Heart right ventricle (tissue), 16 donors: ENCODE results near the gene NFATC1. TPM values are rescaled to one million over a fixed set of nuclear protein-coding genes. Genes with fewer than 3 reads are reported as not detected.
A peak's percentile ranks its signal among the peaks of the same experiment; 100 is the strongest.

Experiments
- ATAC-seq, 8 donors: fragments of 200-7000 bp; cut with Tn5 transposase; one replicate each; pipeline ENCODE4 v1.9.1; 2020; ENCODE audit warnings: mild to moderate bottlenecking in 8 of 8, moderate library complexity in 8 of 8, moderate number of reproducible peaks in 1 of 8
- DNase-seq, 2 donors: peaks; one replicate each; pipeline ENCODE4 v3.0.0-alpha.2; 2020
- H3K27ac ChIP-seq, 10 donors: fragments of 200-600 bp; sonication (generic) in 2 of 10; one replicate each; pipeline versions ENCODE4 v1.5.0 to v1.8.0; 2020 to 2022; ENCODE audit warnings: mild to moderate bottlenecking in 3 of 10
- H3K27me3 ChIP-seq, 7 donors: fragments of 200-600 bp; one replicate each; pipeline ENCODE4 v1.8.0; 2021 to 2022; ENCODE audit warnings: mild to moderate bottlenecking in 2 of 7
- H3K36me3 ChIP-seq, 9 donors: fragments of 200-600 bp; sonication (generic) in 1 of 9; one replicate each; pipeline versions ENCODE4 v1.5.0 to v1.8.0; 2020 to 2022; ENCODE audit warnings: mild to moderate bottlenecking in 2 of 9
- H3K4me1 ChIP-seq, 9 donors: fragments of 200-600 bp; sonication (generic) in 1 of 9; one replicate each; pipeline versions ENCODE4 v1.5.0 to v1.8.0; 2020 to 2022; ENCODE audit warnings: mild to moderate bottlenecking in 4 of 9
- H3K4me3 ChIP-seq, 10 donors: fragments of 200-600 bp; sonication (generic) in 2 of 10; one replicate each; pipeline versions ENCODE4 v1.5.0 to v1.8.0; 2020 to 2022; ENCODE audit warnings: mild to moderate bottlenecking in 7 of 10, moderate library complexity in 2 of 10
- H3K9me3 ChIP-seq, 11 donors: fragments of 200-600 bp in 10 of 11; sonication (generic) in 2 of 11; one replicate each; pipeline versions ENCODE4 v1.5.0 to v1.8.0; 2013 to 2022; ENCODE audit warnings: mild to moderate bottlenecking in 2 of 11, control low read depth in 1 of 11, moderate library complexity in 1 of 11
- CTCF ChIP-seq, 9 donors: fragments of 200-600 bp; sonication (generic) in 2 of 9; IDR thresholded peaks; one replicate each; pipeline versions ENCODE4 v1.5.0 to v1.8.0; 2021 to 2022; ENCODE audit warnings: antibody characterized with exemption in 9 of 9, mild to moderate bottlenecking in 5 of 9, moderate library complexity in 1 of 9
- WGBS, 2 donors: extraction: QIAGEN DNeasy Blood & Tissue Kit; methylation state at CpG; one replicate each; pipeline ENCODE4 v1.1.7; 2013; ENCODE audit warnings: inconsistent platforms in 1 of 2; 5-methylcytosine and 5-hydroxymethylcytosine counted together
- intact Hi-C, 10 donors: fragments of 100-400 bp; cut with DNase I; formaldehyde crosslinking; loops; one replicate each; pipeline versions ENCODE4 v1.11.1 to v1.14.2; 2022
- polyA plus RNA-seq, 2 donors: library from polyadenylated mRNA; stranded (reverse); fragments of 200-250 nt; gene quantifications; one replicate each; pipeline ENCODE4 v1.2.3, GENCODE V29; 2013
- total RNA-seq, 10 donors: library from RNA; stranded (reverse); fragmentation: NEBNext Ultra II Directional in 3 of 10; extraction: Animal tissue kit (Norgen Biotek cat#: 25700) in 3 of 10; gene quantifications; one replicate each; pipeline versions ENCODE4 v1.2.1 to v1.2.4, GENCODE V29; 2021 to 2023
- donor health status: Arrhythmogenic right ventricular cardiomyopathy.
- donor health status: ischemic (EF 13 %, LVEDD 7.1; RV severe dilation, severe dysfunction).
- donor health status: healthy with polysubstance abuse.
- donor health status: DM: no; HTN: yes; CAD: no.
- donor health status: DM: no; HTN: no; CAD: no.
- donor health status: ischemic (EF 25% LVEDD 6.9; RV normal size, moderate dysfunction).
- donor health status: ischemic (EF 25% LVEDD 5.7; RV mildly dilated, moderate dysfunction).
- donor health status: healthy.
- donor health status: DM: yes; HTN: yes; CAD: no.
- donor health status: Ischemic cardiomyopathy.
- donor health status: ischemic (EF 35%, LVEDD 5.7; RV mildly dilated, moderate dysfunction).
- donor health status: nonischemic (EF 11% LVEDD 7.7; RV severe dilation, severe dysfunction).
- donor health status: DM: yes; HTN: yes; CAD: no.
- donor health status: PGD.
- donor health status: ischemic (EF 29% LVEDD 5.4; RV normal size, mild dysfunction).
- donor health status: nonischemic (EF 23%, LVEDD 6.1; RV moderate dilation, normal function).

NFATC1 gene
- total and polyA plus RNA-seq, 12 donors, result 6.3 to 23.8 (median 18.6) TPM

GRCh38 chr18:79506191-79507075 lies 110.7 kb downstream of the NFATC1 start:
- peak in 1 of 2 donors; percentile 59 for DNase-seq
- peaks cover 13 to 41% (median 29%) of the 10 kb centered on the region in 9 donors for H3K4me1 ChIP-seq
- TF ChIP-seq CTCF (IDR thresholded peaks at IDR 0.05), result no peak
- intact Hi-C loops, result loop anchor here in 5 of 10 donors (1.0 to 5.0 kb wide), 9 partner anchors 20 to 114 kb away; no protein-coding TSS in a partner anchor
- WGBS, 2 donors, result 47 to 48% methylated on average over 20 of the region's 20 CpGs
- H3K27me3 ChIP-seq, result no peaks in the 10 kb centered on the region
- H3K4me3 ChIP-seq, result peak overlapping the region in 9 of 10 donors; percentile 24 to 52 (median 42)
- ATAC-seq, result peak; percentile 54 to 77 (median 64)
- H3K9me3 ChIP-seq, result no peaks in the 10 kb centered on the region
- peaks cover 0 to 18% (median 0%) of the 10 kb centered on the region in 9 donors for H3K36me3 ChIP-seq
- peak overlapping the region; percentile 80 to 98 (median 94) for H3K27ac ChIP-seq

DNA sequence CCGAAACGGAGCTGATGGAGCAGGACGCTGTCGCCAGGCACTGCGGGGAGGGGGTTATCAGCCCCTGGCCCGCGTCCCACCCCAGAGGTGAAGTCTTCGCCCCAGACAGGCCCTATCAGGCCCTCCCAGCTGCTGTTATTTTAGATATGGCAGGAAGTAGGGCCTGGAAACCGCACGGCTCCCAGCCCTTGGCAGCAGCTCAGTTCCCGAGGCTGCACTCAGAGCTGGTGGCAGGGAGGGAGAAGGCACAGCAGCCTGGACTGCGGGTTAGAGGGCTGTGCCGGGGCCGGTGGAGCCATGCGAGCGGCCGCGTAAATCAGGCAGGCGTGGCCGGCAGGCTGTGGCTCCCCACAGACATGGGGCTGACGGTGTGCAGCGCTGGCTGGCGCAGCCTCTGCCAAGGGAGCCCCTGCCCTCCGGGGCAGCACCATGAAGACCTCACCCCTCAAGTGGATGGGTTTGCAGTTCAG lies 111.4 kb downstream of the NFATC1 start:
- 3 to 4% methylated on average over 24 of the region's 24 CpGs for WGBS, 2 donors
- Histone ChIP-seq H3K9me3 (no peaks in the 10 kb centered on the region), H3K4me3 (peak overlapping the region in 9 of 10 donors; percentile 24 to 52 (median 42)), H3K27me3 (no peaks in the 10 kb centered on the region), H3K4me1 (peaks cover 13 to 41% (median 29%) of the 10 kb centered on the region in 9 donors), H3K27ac (peak overlapping the region; percentile 80 to 98 (median 94)), H3K36me3 (peaks cover 0 to 22% (median 0%) of the 10 kb centered on the region in 9 donors)
- ATAC-seq (peak; percentile 85 to 96 (median 92)), DNase-seq (peak; percentile 83 to 84)
- intact Hi-C loops, result loop anchor here in 5 of 10 donors (1.0 to 5.0 kb wide), 9 partner anchors 20 to 115 kb away; no protein-coding TSS in a partner anchor
- TF ChIP-seq CTCF (IDR thresholded peaks at IDR 0.05), result no peak

DNA sequence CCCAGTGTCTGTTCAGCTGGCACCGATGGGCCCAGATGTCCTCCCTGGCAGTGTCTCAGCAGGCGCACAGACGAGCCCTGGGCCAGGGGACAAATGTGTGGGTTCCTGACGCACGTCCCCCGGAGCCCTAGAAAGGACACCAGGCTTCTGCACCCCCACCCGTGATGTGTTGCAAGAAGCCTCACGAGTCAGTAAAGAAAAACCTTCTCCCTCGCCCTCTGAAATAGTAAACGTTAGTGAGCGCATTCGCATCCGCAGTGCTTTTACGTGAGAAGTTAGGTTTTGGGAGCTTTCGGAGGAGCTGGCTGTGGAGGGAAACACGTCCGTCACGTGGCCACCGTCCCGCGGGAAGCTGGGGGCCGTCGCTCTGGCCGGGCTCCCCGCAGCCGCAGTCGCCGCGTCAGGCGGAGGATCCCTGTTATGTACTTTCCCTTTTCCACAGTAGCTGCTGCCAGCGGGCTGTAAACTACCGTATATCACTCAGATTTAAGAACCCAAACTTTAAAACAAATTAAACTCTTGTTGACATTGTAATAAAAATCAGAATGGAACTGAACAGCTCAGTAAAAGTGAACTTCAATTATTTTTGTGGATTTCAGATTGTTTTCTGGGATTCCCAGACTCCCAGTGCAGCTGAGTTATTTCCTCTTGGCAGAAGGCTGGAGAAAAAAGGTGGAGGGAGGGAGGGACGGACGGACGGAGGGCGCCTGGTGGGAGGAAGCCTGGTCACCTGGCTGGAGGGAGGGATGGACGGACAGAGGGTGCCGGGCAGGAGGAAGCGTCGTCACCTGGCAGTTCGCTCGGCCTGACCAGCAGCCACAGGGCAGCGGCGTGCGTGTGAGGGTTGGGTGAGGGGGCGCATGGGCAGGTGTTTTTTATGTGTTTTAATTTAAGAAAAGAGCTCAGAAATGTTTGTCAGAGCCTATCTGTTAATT lies 112.1 kb downstream of the NFATC1 start:
- peak; percentile 85 to 87 for DNase-seq
- WGBS, 2 donors, result 21 to 39% methylated on average over 46 of the region's 46 CpGs

More for the DNA sequence above, 112.1 kb downstream of the NFATC1 start:
- H3K27me3 ChIP-seq, result no peaks in the 10 kb centered on the region
- H3K9me3 ChIP-seq, result no peaks in the 10 kb centered on the region
- peak overlapping the region in 9 of 10 donors; percentile 24 to 52 (median 42) for H3K4me3 ChIP-seq
- peak overlapping the region; percentile 80 to 98 (median 94) for H3K27ac ChIP-seq
- ATAC-seq, result peak; percentile 67 to 89 (median 84)
- peaks cover 0 to 29% (median 0%) of the 10 kb centered on the region in 9 donors for H3K36me3 ChIP-seq
- H3K4me1 ChIP-seq, result peaks cover 13 to 41% (median 29%) of the 10 kb centered on the region in 9 donors
- intact Hi-C loops, result loop anchor here in 5 of 10 donors (1.0 to 5.0 kb wide), 9 partner anchors 19 to 116 kb away; no protein-coding TSS in a partner anchor
- no peak for TF ChIP-seq CTCF (IDR thresholded peaks at IDR 0.05)
